Activated naive CD4-positive, alpha-beta T cell treated with anti-CD3 and anti-CD28 coated beads, Interleukin-2, amount 10 ng/mL, durations not matched to agents 7 days and 5 days (primary cell): ENCODE results near the gene LHFPL6.

Experiments
- CTCF ChIA-PET: fragments of 350-600 bp; sonication (Branson Sonifier 250); formaldehyde crosslinking; loops from one replicate; lab custom pipeline; 2021; ENCODE audit warnings: antibody characterized with exemption; lab: Charles Lee
- DNase-seq: peaks from one replicate; pipeline ENCODE4 v3.0.0-alpha.2; 2020
- H3K27ac Mint-ChIP-seq: one replicate; pipeline ENCODE4 v1.8.0; 2021; ENCODE audit warnings: mild to moderate bottlenecking, moderate library complexity, mixed read lengths
- H3K27me3 Mint-ChIP-seq: one replicate; pipeline ENCODE4 v1.8.0; 2021; ENCODE audit warnings: mild to moderate bottlenecking, mixed read lengths
- H3K36me3 Mint-ChIP-seq: one replicate; pipeline ENCODE4 v1.8.0; 2021; ENCODE audit warnings: mixed read lengths
- H3K4me1 Mint-ChIP-seq: one replicate; pipeline ENCODE4 v1.8.0; 2021; ENCODE audit warnings: mixed read lengths
- H3K4me3 Mint-ChIP-seq: one replicate; pipeline ENCODE4 v1.8.0; 2021; ENCODE audit warnings: mild to moderate bottlenecking, moderate library complexity, mixed read lengths
- H3K9me3 Mint-ChIP-seq: one replicate; pipeline ENCODE4 v1.8.0; 2021; ENCODE audit warnings: mixed read lengths

The LHFPL6 gene

DNA sequence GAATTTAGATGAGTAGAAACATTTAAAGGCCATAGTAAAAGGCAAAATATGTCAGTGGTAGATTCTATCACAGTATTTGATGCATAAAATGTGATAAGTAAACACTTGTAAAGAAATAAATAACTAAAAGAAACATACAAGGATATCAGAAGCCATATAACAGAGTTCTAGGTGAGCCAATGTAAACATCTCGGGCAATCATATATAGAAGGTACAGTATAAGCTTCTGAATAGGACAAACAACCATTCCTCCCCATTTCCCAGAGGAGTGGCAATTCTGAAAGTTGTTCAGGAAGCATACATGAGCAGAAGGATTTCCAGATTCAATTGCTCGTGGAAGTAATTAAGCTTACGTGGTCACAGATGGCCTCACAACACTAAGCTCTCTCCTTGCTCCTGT is 267.3 kb downstream of the LHFPL6 start:
- CTCF ChIA-PET = no interaction called here
- DNase-seq = no peak
- no peak overlapping the region for H3K4me3 Mint-ChIP-seq
- H3K4me1 Mint-ChIP-seq = no peaks in the 10 kb centered on the region
- no peaks in the 10 kb centered on the region for H3K9me3 Mint-ChIP-seq
- H3K27ac Mint-ChIP-seq = no peak overlapping the region
- no peaks in the 10 kb centered on the region for H3K36me3 Mint-ChIP-seq
- H3K27me3 Mint-ChIP-seq = no peaks in the 10 kb centered on the region

DNA sequence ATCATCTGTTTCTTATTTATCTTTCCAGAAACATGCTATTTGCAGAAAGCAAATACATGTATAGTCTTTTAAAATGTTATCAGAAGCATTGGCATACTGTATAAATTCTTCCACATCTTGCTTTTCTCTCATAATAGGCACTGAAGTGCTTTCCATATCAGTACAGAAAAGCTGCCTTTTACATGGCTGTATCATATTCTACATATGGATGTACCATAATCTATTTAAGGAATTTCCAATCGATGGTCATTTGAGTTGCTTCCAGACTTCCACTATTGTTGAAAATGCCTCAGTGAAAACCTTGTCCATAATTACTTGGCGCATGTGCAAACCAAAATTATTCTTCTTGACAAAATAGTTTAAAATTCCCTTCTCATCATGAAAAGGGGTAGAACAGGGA is 272.5 kb downstream of the LHFPL6 start:
- DNase-seq = no peak
- CTCF ChIA-PET = no interaction called here
- Mint-ChIP-seq H3K27ac (no peak overlapping the region), H3K4me3 (no peak overlapping the region), H3K4me1 (no peaks in the 10 kb centered on the region), H3K9me3 (no peaks in the 10 kb centered on the region), H3K36me3 (no peaks in the 10 kb centered on the region), H3K27me3 (no peaks in the 10 kb centered on the region)

GRCh38 chr13:39329182-39329639 is 273.8 kb downstream of the LHFPL6 start:
- H3K27me3 Mint-ChIP-seq = no peaks in the 10 kb centered on the region
- H3K4me3 Mint-ChIP-seq = no peak overlapping the region
- CTCF ChIA-PET = no interaction called here
- no peak for DNase-seq
- H3K4me1 Mint-ChIP-seq = no peaks in the 10 kb centered on the region
- peaks cover 5% of the 10 kb centered on the region for H3K9me3 Mint-ChIP-seq
- no peak overlapping the region for H3K27ac Mint-ChIP-seq
- no peaks in the 10 kb centered on the region for H3K36me3 Mint-ChIP-seq

GRCh38 chr13:39327172-39327479 is 275.9 kb downstream of the LHFPL6 start:
- H3K4me1 Mint-ChIP-seq = no peaks in the 10 kb centered on the region
- no peak overlapping the region for H3K4me3 Mint-ChIP-seq
- DNase-seq = no peak
- H3K27ac Mint-ChIP-seq = no peak overlapping the region
- CTCF ChIA-PET = no interaction called here
- no peaks in the 10 kb centered on the region for H3K27me3 Mint-ChIP-seq
- H3K9me3 Mint-ChIP-seq = peaks cover 5% of the 10 kb centered on the region
- no peaks in the 10 kb centered on the region for H3K36me3 Mint-ChIP-seq

DNA sequence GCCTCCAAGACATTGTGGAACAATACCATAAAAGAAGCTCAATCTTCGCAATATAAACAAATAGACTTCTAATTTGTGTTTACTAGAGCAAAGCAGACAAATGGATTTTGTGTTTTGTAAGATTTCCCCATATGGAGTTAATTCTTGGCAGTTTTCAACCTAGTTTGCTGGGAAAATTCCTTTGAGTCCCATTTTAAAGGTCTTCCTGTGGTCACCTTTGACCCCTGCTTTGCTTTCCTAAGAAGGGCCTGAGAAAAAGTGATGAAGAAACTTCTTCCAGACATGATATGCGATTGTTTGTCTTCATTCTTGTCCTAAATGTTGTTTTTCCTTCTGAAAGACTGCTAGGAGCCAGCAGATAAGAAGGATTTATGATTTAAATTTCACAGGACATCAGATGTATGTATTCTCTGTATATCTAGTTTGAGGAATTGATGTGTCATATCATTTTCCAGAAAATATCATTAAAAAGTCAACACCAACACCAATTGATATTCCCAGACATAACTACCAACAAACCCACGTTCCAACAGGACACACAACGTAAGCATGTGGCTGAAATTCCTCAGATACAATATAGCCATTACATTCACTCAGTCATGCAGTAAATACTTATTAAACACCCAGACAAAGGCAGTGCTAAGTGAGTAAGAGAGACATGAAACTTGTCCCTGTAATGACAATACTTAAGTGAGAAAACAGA is 276.4 kb downstream of the LHFPL6 start:
- CTCF ChIA-PET = no interaction called here
- no peak overlapping the region for H3K27ac Mint-ChIP-seq

GRCh38 chr13:39324806-39325311 is 278.1 kb downstream of the LHFPL6 start:
- no peak for DNase-seq
- Mint-ChIP-seq H3K27me3 (no peaks in the 10 kb centered on the region), H3K9me3 (peaks cover 5% of the 10 kb centered on the region), H3K4me1 (no peaks in the 10 kb centered on the region), H3K36me3 (no peaks in the 10 kb centered on the region), H3K27ac (no peak overlapping the region), H3K4me3 (no peak overlapping the region)
- CTCF ChIA-PET = no interaction called here

More for the DNA sequence above, 276.4 kb downstream of the LHFPL6 start:
- peaks cover 5% of the 10 kb centered on the region for H3K9me3 Mint-ChIP-seq
- no peak for DNase-seq
- H3K4me3 Mint-ChIP-seq = no peak overlapping the region
- no peaks in the 10 kb centered on the region for H3K27me3 Mint-ChIP-seq
- no peaks in the 10 kb centered on the region for H3K36me3 Mint-ChIP-seq
- H3K4me1 Mint-ChIP-seq = no peaks in the 10 kb centered on the region

DNA sequence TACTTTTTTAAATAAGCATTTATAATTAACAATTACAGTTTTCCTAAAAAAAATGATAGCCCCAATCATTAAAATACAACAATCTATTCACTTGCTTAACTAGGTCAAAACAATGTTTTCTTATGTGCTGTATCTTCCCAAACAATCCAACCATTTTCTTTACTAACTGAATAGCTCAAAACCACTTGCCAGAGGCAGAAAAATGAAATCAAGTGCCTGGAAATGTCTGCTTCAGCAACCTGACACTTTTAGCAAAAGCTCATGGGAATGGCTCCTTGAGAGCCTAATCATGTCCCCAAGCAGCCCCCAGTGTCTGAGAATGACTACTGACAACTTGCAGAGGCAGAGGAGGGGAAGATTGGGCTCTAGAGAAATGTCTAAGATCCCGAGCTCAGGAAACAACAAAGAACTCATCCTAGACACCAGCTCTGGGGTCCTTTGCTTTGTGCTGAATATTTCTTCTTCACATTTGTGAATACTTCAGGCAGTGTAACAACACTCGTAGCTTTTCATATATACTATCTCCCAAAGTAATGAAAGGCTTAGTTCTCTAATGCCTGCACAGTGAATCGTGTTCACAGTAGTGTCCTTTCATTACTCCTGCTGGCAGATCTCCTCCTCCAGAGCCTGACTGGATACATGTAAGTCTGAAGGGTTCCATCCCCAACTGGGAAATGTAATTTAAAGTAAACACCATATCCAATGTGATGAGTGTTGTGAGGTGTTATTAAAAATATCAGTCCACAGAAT is 280.0 kb downstream of the LHFPL6 start:
- no peak for DNase-seq
- no peak overlapping the region for H3K4me3 Mint-ChIP-seq
- CTCF ChIA-PET = no interaction called here
- H3K9me3 Mint-ChIP-seq = peaks cover 5% of the 10 kb centered on the region
- no peaks in the 10 kb centered on the region for H3K36me3 Mint-ChIP-seq
- no peaks in the 10 kb centered on the region for H3K4me1 Mint-ChIP-seq
- no peak overlapping the region for H3K27ac Mint-ChIP-seq
- H3K27me3 Mint-ChIP-seq = no peaks in the 10 kb centered on the region

DNA sequence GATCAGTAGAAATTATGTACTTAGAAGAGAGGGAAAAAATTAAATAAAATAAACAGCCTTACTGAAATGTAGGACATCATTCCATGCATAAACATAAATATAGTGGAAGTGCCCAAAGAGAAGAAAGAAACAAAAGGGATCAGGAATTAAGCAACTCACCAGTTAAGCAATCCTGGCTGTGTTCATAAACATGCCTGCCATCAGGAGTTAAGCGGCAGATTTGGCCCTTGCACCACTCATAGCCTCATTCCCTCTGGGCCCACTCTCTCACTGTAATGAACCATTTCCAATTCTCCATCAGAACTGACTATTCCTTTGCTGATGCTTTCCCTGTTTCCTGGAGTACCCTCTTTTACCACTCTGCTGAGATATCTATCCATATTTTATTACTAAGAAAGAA is 281.4 kb downstream of the LHFPL6 start:
- CTCF ChIA-PET = no interaction called here
- peaks cover 5% of the 10 kb centered on the region for H3K9me3 Mint-ChIP-seq
- H3K27ac Mint-ChIP-seq = no peak overlapping the region
- no peak overlapping the region for H3K4me3 Mint-ChIP-seq
- no peak for DNase-seq
- H3K4me1 Mint-ChIP-seq = no peaks in the 10 kb centered on the region
- H3K27me3 Mint-ChIP-seq = no peaks in the 10 kb centered on the region
- H3K36me3 Mint-ChIP-seq = no peaks in the 10 kb centered on the region

DNA sequence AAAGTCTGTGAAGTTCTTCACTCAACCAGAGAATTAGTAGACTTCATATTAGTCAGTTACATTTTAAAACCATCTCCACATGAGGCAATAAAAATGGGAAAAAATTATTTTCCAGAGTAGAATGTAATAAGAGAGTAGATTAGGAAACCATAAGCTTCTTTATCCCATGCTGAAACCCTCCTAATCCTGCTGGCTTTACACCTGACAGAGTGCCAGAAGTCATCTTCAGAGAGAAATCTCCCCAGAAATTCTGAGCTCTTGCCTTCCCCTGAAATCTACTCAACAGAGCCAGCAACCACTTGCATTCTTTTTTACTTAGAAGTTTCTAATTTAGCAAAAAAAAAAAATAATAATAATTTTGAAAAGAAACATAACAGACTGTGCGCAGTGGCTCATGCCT is 284.8 kb downstream of the LHFPL6 start:
- H3K4me1 Mint-ChIP-seq = no peaks in the 10 kb centered on the region
- no peak overlapping the region for H3K27ac Mint-ChIP-seq
- H3K36me3 Mint-ChIP-seq = no peaks in the 10 kb centered on the region
- H3K9me3 Mint-ChIP-seq = no peaks in the 10 kb centered on the region
- CTCF ChIA-PET = no interaction called here
- no peak overlapping the region for H3K4me3 Mint-ChIP-seq
- no peaks in the 10 kb centered on the region for H3K27me3 Mint-ChIP-seq
- no peak for DNase-seq

- CTCF ChIA-PET = no interaction called here
- no peaks in the 10 kb centered on the region for H3K9me3 Mint-ChIP-seq
- H3K27me3 Mint-ChIP-seq = no peaks in the 10 kb centered on the region
- DNase-seq = no peak
- no peak overlapping the region for H3K4me3 Mint-ChIP-seq
- no peaks in the 10 kb centered on the region for H3K36me3 Mint-ChIP-seq
- H3K27ac Mint-ChIP-seq = no peak overlapping the region
- H3K4me1 Mint-ChIP-seq = no peaks in the 10 kb centered on the region
Measured at GRCh38 chr13:39317291-39317690, 285.7 kb downstream of the LHFPL6 start.

DNA sequence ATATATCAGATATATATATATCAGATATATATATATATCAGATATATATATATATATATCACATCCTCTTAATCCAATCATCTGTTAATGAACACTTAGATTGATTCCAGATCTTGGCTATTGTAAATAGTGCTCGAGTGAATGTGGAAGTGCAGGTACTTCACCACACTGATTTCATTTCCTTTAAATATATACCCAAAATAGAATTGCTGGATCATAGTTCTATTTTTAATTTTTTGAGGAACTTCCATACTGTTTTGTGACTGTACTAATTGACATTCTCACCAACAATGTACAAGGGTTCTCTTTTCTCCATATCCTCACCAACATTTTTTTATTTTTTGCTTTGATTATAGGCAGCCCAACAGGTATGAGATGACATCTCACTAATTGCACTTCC is 287.2 kb downstream of the LHFPL6 start:
- CTCF ChIA-PET = no interaction called here
- no peaks in the 10 kb centered on the region for H3K4me1 Mint-ChIP-seq

DNA sequence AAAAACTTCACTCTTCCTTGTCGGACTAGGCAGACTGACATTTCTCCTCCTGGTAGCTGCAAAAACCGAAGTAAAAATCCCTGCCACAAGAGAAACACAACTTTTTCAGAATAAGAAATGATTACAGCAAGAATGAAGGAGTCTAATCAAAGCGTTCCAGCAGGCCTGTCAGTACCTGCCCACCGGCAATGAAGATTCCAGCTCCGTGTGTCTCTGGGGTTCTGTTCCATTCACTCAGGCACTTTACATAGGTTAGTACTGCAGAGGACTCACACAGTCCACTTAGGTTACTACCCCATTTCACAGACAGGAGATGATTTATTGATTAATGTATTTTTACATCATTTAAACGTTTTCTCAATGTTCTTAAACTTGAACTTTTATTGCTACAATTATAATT is 289.3 kb downstream of the LHFPL6 start:
- DNase-seq = no peak
- H3K36me3 Mint-ChIP-seq = no peaks in the 10 kb centered on the region

More for the DNA sequence above, 287.2 kb downstream of the LHFPL6 start:
- H3K4me3 Mint-ChIP-seq = no peak overlapping the region
- no peak for DNase-seq
- H3K9me3 Mint-ChIP-seq = no peaks in the 10 kb centered on the region
- H3K36me3 Mint-ChIP-seq = no peaks in the 10 kb centered on the region
- H3K27ac Mint-ChIP-seq = no peak overlapping the region
- no peaks in the 10 kb centered on the region for H3K27me3 Mint-ChIP-seq

DNA sequence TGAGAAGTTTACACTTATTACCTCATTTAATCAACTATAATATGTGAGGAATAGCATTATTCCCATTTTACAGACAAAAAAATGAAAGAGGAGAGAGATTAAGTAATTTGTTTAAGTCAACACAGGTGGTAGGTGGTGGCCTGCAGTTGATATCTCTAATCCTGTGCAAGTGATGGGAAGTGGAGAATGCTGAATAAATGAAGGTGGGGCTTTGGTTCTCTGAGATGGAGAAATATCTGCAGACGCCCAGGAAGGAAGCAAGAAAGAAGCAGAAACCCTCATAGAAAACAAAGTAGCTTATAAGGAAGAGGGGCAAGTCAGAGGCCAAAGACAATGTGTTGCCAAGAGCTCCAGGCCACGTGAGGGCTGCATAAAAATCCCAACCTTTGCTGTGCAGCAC is 290.4 kb downstream of the LHFPL6 start:
- Mint-ChIP-seq H3K9me3 (no peaks in the 10 kb centered on the region), H3K4me3 (no peak overlapping the region), H3K36me3 (no peaks in the 10 kb centered on the region), H3K4me1 (no peaks in the 10 kb centered on the region), H3K27ac (no peak overlapping the region), H3K27me3 (no peaks in the 10 kb centered on the region)
- CTCF ChIA-PET = no interaction called here
- DNase-seq = no peak

More for the DNA sequence above, 289.3 kb downstream of the LHFPL6 start:
- Mint-ChIP-seq H3K27ac (no peak overlapping the region), H3K27me3 (no peaks in the 10 kb centered on the region), H3K9me3 (no peaks in the 10 kb centered on the region), H3K4me1 (no peaks in the 10 kb centered on the region), H3K4me3 (no peak overlapping the region)
- CTCF ChIA-PET = no interaction called here

- no peak for DNase-seq
- Mint-ChIP-seq H3K9me3 (no peaks in the 10 kb centered on the region), H3K4me1 (no peaks in the 10 kb centered on the region), H3K36me3 (no peaks in the 10 kb centered on the region), H3K4me3 (no peak overlapping the region), H3K27me3 (no peaks in the 10 kb centered on the region), H3K27ac (no peak overlapping the region)
- CTCF ChIA-PET = no interaction called here
Measured at GRCh38 chr13:39311619-39312018, 291.4 kb downstream of the LHFPL6 start.

- Mint-ChIP-seq H3K27ac (no peak overlapping the region), H3K36me3 (no peaks in the 10 kb centered on the region), H3K9me3 (no peaks in the 10 kb centered on the region), H3K27me3 (no peaks in the 10 kb centered on the region), H3K4me1 (no peaks in the 10 kb centered on the region), H3K4me3 (no peak overlapping the region)
- DNase-seq = no peak
- CTCF ChIA-PET = no interaction called here
Measured at GRCh38 chr13:39310961-39311360, 292.0 kb downstream of the LHFPL6 start.
